ENCODE measurements around the gene ADGRL1. TPM values are rescaled to one million over a fixed set of nuclear protein-coding genes. Genes with fewer than 3 reads are reported as not detected.

ADGRL1 gene
- total and polyA plus RNA-seq, 7 donors, result 3.0 to 37.5 (median 12.5) TPM

GRCh38 chr19:14116918-14117578, 88.9 kb downstream of the ADGRL1 start:
- no peak for TF ChIP-seq POLR2AphosphoS5 (IDR thresholded peaks at IDR 0.05)
- no peaks in the 10 kb centered on the region for H3K36me3 ChIP-seq
- peak overlapping the region; percentile 87 to 100 (median 96) for H3K27ac ChIP-seq
- peak; percentile 82 for DNase-seq
- 1% methylated on average over 33 of the region's 33 CpGs for WGBS, 2 donors
- no peaks in the 10 kb centered on the region for H3K27me3 ChIP-seq
- peak overlapping the region; percentile 72 to 99 (median 98) for H3K4me3 ChIP-seq
- intact Hi-C loops (cut with DNase I), result no loop called here
- no peaks in the 10 kb centered on the region for H3K9me3 ChIP-seq
- H3K4me1 ChIP-seq, result peaks cover 0 to 69% (median 66%) of the 10 kb centered on the region in 4 donors

DNA sequence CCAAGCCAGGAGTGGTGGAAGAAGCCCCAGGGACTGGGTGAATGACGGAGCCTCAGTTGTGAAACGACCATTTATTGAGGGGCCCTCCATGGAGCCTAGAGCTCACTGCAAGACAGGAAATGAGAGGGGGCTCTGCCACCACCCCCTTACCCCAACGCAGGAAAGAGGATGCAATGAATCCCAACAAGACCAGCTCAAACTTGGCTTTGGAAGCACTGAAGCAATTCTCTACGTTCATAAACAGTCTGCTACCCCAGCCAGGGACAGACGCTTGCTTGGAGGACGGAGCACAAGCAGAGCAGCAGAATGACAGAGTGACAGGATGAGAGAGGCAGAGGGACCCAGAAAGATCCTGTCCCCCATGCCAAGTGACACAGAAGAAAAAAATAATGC, 89.4 kb downstream of the ADGRL1 start:
- TF ChIP-seq POLR2A (IDR thresholded peaks at IDR 0.05), result no peak
- TF ChIP-seq POLR2AphosphoS5 (IDR thresholded peaks at IDR 0.05), result no peak
- no peak for TF ChIP-seq EP300 (IDR thresholded peaks at IDR 0.05)
- TF ChIP-seq, protein P1, sequence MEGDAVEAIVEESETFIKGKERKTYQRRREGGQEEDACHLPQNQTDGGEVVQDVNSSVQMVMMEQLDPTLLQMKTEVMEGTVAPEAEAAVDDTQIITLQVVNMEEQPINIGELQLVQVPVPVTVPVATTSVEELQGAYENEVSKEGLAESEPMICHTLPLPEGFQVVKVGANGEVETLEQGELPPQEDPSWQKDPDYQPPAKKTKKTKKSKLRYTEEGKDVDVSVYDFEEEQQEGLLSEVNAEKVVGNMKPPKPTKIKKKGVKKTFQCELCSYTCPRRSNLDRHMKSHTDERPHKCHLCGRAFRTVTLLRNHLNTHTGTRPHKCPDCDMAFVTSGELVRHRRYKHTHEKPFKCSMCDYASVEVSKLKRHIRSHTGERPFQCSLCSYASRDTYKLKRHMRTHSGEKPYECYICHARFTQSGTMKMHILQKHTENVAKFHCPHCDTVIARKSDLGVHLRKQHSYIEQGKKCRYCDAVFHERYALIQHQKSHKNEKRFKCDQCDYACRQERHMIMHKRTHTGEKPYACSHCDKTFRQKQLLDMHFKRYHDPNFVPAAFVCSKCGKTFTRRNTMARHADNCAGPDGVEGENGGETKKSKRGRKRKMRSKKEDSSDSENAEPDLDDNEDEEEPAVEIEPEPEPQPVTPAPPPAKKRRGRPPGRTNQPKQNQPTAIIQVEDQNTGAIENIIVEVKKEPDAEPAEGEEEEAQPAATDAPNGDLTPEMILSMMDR (IDR thresholded peaks at IDR 0.05), result no peak
- intact Hi-C loops (cut with DNase I), result no loop called here
- Histone ChIP-seq H3K27me3 (no peaks in the 10 kb centered on the region), H3K9me3 (no peaks in the 10 kb centered on the region), H3K27ac (peak overlapping the region; percentile 87 to 100 (median 96)), H3K36me3 (no peaks in the 10 kb centered on the region), H3K4me3 (peak overlapping the region; percentile 72 to 99 (median 98)), H3K4me1 (peaks cover 0 to 74% (median 71%) of the 10 kb centered on the region in 4 donors)
- 24% methylated on average over 6 of the region's 6 CpGs for WGBS, 2 donors
- no peak for DNase-seq

DNA sequence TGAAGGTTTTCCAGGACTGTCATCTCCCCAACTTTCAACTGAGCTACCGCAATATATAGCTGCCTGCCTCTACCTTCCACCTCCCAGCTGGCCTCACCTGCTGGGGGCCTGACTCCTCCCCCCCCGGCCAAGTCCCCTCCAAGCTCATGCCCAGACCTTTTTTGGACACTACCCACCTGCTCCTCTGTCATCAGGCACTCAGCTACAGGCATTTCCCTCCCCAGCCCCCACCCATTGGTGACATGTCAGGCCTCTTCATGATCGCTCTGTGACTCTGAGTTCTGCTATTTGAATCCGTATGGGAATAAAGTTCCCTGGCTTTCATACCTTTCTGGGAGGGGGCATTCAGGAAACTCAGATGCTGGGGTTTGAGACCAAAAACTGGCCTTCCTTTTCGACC, 90.2 kb downstream of the ADGRL1 start:
- no peaks in the 10 kb centered on the region for H3K36me3 ChIP-seq
- no peak overlapping the region for H3K4me3 ChIP-seq
- H3K27ac ChIP-seq, result peak overlapping the region; percentile 87 to 100 (median 96)
- TF ChIP-seq POLR2AphosphoS5 (IDR thresholded peaks at IDR 0.05) (no peak), EP300 (IDR thresholded peaks at IDR 0.05) (no peak), POLR2A (IDR thresholded peaks at IDR 0.05) (no peak)
- TF ChIP-seq, protein P1 (IDR thresholded peaks at IDR 0.05), result no peak
- intact Hi-C loops (cut with DNase I), result loop anchor here (1.0 to 2.0 kb wide), 2 partner anchors 21 to 25 kb away; partner anchors contain the start of gene SAMD1
- no peak for DNase-seq
- H3K27me3 ChIP-seq, result no peaks in the 10 kb centered on the region
- 87 to 88% methylated on average over 5 of the region's 5 CpGs for WGBS, 2 donors
- H3K4me1 ChIP-seq, result peaks cover 0 to 80% (median 74%) of the 10 kb centered on the region in 4 donors
- H3K9me3 ChIP-seq, result no peaks in the 10 kb centered on the region

DNA sequence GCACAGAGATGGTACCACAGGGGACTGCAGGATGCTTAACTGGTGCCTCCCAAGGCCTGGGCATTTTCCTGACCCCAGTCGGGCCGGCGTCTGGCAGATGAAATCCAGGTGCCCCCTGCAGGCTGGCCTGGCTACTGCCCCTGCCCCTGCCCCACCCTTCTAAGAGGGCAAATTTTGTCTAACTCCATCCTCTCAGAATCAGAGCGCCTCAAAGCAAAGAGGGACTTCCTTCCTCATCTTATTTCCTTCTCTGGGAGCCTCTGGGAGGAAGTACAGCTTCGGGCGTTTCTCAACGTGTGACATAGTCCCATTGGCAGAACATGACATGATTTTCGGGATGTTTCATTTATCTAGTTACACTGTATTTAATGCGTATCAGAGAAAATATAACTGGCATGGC, 91.1 kb downstream of the ADGRL1 start:
- intact Hi-C loops (cut with DNase I), result loop anchor here (1.0 to 2.0 kb wide), 2 partner anchors 21 to 24 kb away; partner anchors contain the start of gene SAMD1
- no peak overlapping the region for H3K4me3 ChIP-seq
- peaks cover 0 to 88% (median 73%) of the 10 kb centered on the region in 4 donors for H3K4me1 ChIP-seq
- DNase-seq, result peak; percentile 76
- no peaks in the 10 kb centered on the region for H3K36me3 ChIP-seq
- no peaks in the 10 kb centered on the region for H3K9me3 ChIP-seq
- H3K27me3 ChIP-seq, result no peaks in the 10 kb centered on the region
- peak overlapping the region; percentile 87 to 100 (median 96) for H3K27ac ChIP-seq
- no peak for TF ChIP-seq POLR2A (IDR thresholded peaks at IDR 0.05)
- TF ChIP-seq EP300 (IDR thresholded peaks at IDR 0.05), result no peak
- TF ChIP-seq POLR2AphosphoS5 (IDR thresholded peaks at IDR 0.05), result no peak
- TF ChIP-seq, protein P1 (IDR thresholded peaks at IDR 0.05), result peak in 3 of 4 experiments; percentile 56 to 63 (median 60)
- 25 to 29% methylated on average over 9 of the region's 9 CpGs for WGBS, 2 donors

DNA sequence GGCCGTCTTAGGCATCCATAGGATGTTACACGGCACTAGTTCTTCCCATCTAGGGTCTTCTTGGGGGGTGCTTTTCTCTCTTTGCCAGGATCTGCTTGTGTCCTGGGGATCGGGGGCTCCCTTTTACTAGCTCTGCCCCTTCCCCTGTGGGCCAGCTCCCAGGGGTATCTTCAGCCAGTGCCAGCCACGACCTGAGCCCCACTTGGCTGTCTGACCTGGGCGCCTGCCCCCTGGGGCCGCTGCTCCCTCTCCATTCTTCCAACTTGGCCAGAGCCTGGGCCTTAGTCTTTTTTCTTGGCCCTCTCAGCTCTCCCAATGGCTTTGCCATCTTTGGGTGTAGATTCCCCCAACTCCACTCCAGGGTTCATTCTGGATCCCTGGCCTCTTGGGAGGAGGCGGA, 91.5 kb downstream of the ADGRL1 start:
- no peaks in the 10 kb centered on the region for H3K9me3 ChIP-seq
- WGBS, 2 donors, result 90 to 93% methylated on average over 7 of the region's 7 CpGs
- no peaks in the 10 kb centered on the region for H3K27me3 ChIP-seq
- peaks cover 0 to 84% (median 69%) of the 10 kb centered on the region in 4 donors for H3K4me1 ChIP-seq
- no peak overlapping the region for H3K4me3 ChIP-seq
- intact Hi-C loops (cut with DNase I), result loop anchor here (2.0 kb wide), 1 partner anchor 24 kb away; the partner anchor contains the start of gene SAMD1
- TF ChIP-seq, protein P1 (IDR thresholded peaks at IDR 0.05), result no peak
- TF ChIP-seq EP300 (IDR thresholded peaks at IDR 0.05), result no peak
- no peak for TF ChIP-seq POLR2AphosphoS5 (IDR thresholded peaks at IDR 0.05)
- TF ChIP-seq POLR2A (IDR thresholded peaks at IDR 0.05), result no peak
- DNase-seq, result no peak
- peak overlapping the region; percentile 87 to 100 (median 96) for H3K27ac ChIP-seq
- no peaks in the 10 kb centered on the region for H3K36me3 ChIP-seq
